ENCODE measurements around the gene SUMO2. TPM values are rescaled to one million over a fixed set of nuclear protein-coding genes. Genes with fewer than 3 reads are reported as not detected.

SUMO2 gene
- polyA plus RNA-seq, 3 donors = 64.9 to 318 (median 282) TPM

DNA sequence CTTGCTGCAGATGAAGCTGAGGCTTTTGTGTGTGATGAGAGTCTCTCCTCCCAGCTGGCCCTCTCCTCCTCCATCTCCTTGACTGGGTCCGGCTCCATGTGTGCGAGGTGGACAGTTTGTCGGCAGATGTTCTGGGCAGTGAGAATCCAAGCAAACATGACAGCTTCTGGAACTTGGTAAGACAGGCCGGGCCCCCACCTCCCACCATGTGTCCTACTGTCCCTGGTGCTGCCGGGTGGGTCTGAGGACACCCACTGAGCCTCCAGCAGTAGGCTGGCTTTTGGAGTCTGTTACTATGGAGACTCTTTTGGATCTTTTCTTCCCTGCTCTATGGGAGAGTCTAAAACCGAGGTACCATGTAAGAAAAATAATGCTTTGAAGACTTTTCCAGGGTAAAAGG, 35.4 kb upstream of the SUMO2 start:
- intact Hi-C loops (cut with micrococcal nuclease) = no loop called here
- no peak for TF ChIP-seq CTCF (IDR thresholded peaks at IDR 0.05)
- Histone ChIP-seq H3K4me1 (ENCODE audit: control insufficient read depth in 1 of 2, insufficient read depth in 2 of 2, low read length in 2 of 2) (no peaks in the 10 kb centered on the region), H3K4me3 (replicated peaks in 1 of 3; ENCODE audit: low read depth in 2 of 3, low read length in 3 of 3) (no peak overlapping the region), H3K27ac (ENCODE audit: low read depth in 1 of 2, low read length in 2 of 2) (no peak overlapping the region), H3K27me3 (ENCODE audit: control insufficient read depth in 2 of 2, insufficient read depth in 2 of 2, low read length in 2 of 2) (no peaks in the 10 kb centered on the region), H3K36me3 (replicated peaks in 1 of 2; ENCODE audit: control insufficient read depth in 1 of 2, insufficient read depth in 2 of 2, low read length in 2 of 2) (peaks cover 61 to 93% of the 10 kb centered on the region in 2 donors), H3K9me3 (replicated peaks in 1 of 2; ENCODE audit: control insufficient read depth in 1 of 2, insufficient read depth in 1 of 2, low read length in 2 of 2) (no peaks in the 10 kb centered on the region), H3K9ac (ENCODE audit: insufficient read depth, low read length, poor library complexity, severe bottlenecking) (no peak overlapping the region), H4K20me1 (ENCODE audit: insufficient read depth, low read length) (no peaks in the 10 kb centered on the region), H2AFZ (ENCODE audit: insufficient read depth, low read depth, low read length, poor library complexity, severe bottlenecking) (no peak overlapping the region), H3K4me2 (replicated peaks; ENCODE audit: extremely low read depth, low read length, poor library complexity, severe bottlenecking) (no peak overlapping the region), H3K79me2 (ENCODE audit: insufficient read depth, low read length) (peaks cover 10% of the 10 kb centered on the region)
- H3K27ac Mint-ChIP-seq = peak overlapping the region in 1 of 7 donors; percentile 11
- H3K4me3 Mint-ChIP-seq = no peak overlapping the region
- no peaks in the 10 kb centered on the region for H3K9me3 Mint-ChIP-seq
- no peak for DNase-seq
- no peaks in the 10 kb centered on the region for H3K4me1 Mint-ChIP-seq
- H3K27me3 Mint-ChIP-seq (ENCODE audit: low read depth in 3 of 3) = peaks cover 0 to 2% (median 0%) of the 10 kb centered on the region in 3 donors
- H3K36me3 Mint-ChIP-seq = peaks cover 71 to 97% of the 10 kb centered on the region in 2 donors
- WGBS (ENCODE audit: insufficient coverage) = 94% methylated on average over 3 of the region's 6 CpGs

DNA sequence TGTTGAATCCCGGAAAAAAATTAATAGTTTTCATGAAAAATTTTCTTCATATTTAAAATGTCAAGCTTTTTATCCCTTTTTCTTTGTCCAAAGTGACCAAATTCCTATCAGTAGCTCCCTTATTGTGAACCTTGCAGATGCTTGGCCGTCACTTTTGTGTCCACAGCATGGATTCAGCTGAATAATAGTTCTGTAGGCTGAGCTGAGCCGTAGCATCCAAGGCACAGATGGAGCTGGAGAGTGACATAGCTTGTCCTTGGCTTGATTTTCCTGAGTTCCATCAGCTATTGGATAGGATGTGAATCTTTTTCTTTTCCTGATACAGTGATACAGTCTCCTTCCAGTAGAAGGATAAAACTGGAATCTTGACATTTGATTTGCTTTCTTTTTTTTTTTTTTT, 26.3 kb upstream of the SUMO2 start:
- H3K9me3 ChIP-seq (replicated peaks in 1 of 2; ENCODE audit: control insufficient read depth in 1 of 2, insufficient read depth in 1 of 2, low read length in 2 of 2) = no peaks in the 10 kb centered on the region
- no peak overlapping the region for H3K27ac ChIP-seq (ENCODE audit: low read depth in 1 of 2, low read length in 2 of 2)
- H3K4me1 ChIP-seq (ENCODE audit: control insufficient read depth in 1 of 2, insufficient read depth in 2 of 2, low read length in 2 of 2) = peaks cover 19 to 25% of the 10 kb centered on the region in 2 donors
- no peak for DNase-seq
- no peaks in the 10 kb centered on the region for H3K27me3 Mint-ChIP-seq (ENCODE audit: low read depth in 3 of 3)
- H3K27ac Mint-ChIP-seq = peak overlapping the region in 1 of 7 donors; percentile 31
- peaks cover 17% of the 10 kb centered on the region for H3K4me1 Mint-ChIP-seq
- H3K9me3 Mint-ChIP-seq = no peaks in the 10 kb centered on the region
- H3K4me2 ChIP-seq (replicated peaks; ENCODE audit: extremely low read depth, low read length, poor library complexity, severe bottlenecking) = no peak overlapping the region
- H3K4me3 Mint-ChIP-seq = no peak overlapping the region
- WGBS (ENCODE audit: insufficient coverage) = 100% methylated on average over 1 of the region's 3 CpGs
- H3K27me3 ChIP-seq (ENCODE audit: control insufficient read depth in 2 of 2, insufficient read depth in 2 of 2, low read length in 2 of 2) = no peaks in the 10 kb centered on the region
- peaks cover 45 to 59% of the 10 kb centered on the region in 2 donors for H3K36me3 Mint-ChIP-seq
- H3K9ac ChIP-seq (ENCODE audit: insufficient read depth, low read length, poor library complexity, severe bottlenecking) = no peak overlapping the region
- TF ChIP-seq CTCF (IDR thresholded peaks at IDR 0.05) = no peak
- no peaks in the 10 kb centered on the region for H4K20me1 ChIP-seq (ENCODE audit: insufficient read depth, low read length)
- H3K4me3 ChIP-seq (replicated peaks in 1 of 3; ENCODE audit: low read depth in 2 of 3, low read length in 3 of 3) = no peak overlapping the region
- H3K36me3 ChIP-seq (replicated peaks in 1 of 2; ENCODE audit: control insufficient read depth in 1 of 2, insufficient read depth in 2 of 2, low read length in 2 of 2) = peaks cover 46 to 56% of the 10 kb centered on the region in 2 donors
- H2AFZ ChIP-seq (ENCODE audit: insufficient read depth, low read depth, low read length, poor library complexity, severe bottlenecking) = no peak overlapping the region
- H3K79me2 ChIP-seq (ENCODE audit: insufficient read depth, low read length) = peaks cover 54% of the 10 kb centered on the region
- intact Hi-C loops (cut with micrococcal nuclease) = loop anchor here in 1 of 2 donors (10.0 kb wide), 2 partner anchors 94 to 154 kb away; no protein-coding TSS in a partner anchor

Measured in CD14-positive monocyte (primary cell).